Naive thymus-derived CD4-positive, alpha-beta T cell (primary cell): ENCODE results near the gene GABRE. TPM values are rescaled to one million over a fixed set of nuclear protein-coding genes. Genes with fewer than 3 reads are reported as not detected.
A peak's percentile ranks its signal among the peaks of the same experiment; 100 is the strongest.

Source experiments
- ATAC-seq: fragments of 150-1000 bp; cut with Tn5 transposase; 2 replicates; pipeline ENCODE4 v1.10.0; 2021; ENCODE audit warnings: mild to moderate bottlenecking, moderate library complexity
- CTCF ChIA-PET: fragments of 350-600 bp; sonication (Branson Sonifier 250); formaldehyde crosslinking; loops from one replicate; lab custom pipeline; 2021; ENCODE audit warnings: antibody characterized with exemption; lab: Charles Lee
- POLR2A ChIA-PET: fragments of 350-600 bp; sonication (Branson Sonifier 250); formaldehyde crosslinking; loops from one replicate; lab custom pipeline; 2021; ENCODE audit warnings: antibody characterized with exemption, inconsistent platforms; lab: Charles Lee
- DNase-seq, 9 donors: peaks; one replicate each; pipeline versions ENCODE4 v3.0.0 to v3.0.0-alpha.2; 2020 to 2022; ENCODE audit warnings: mixed read lengths in 1 of 9
- H3K27ac ChIP-seq: one replicate; pipeline ENCODE4 v1.7.0; 2013; ENCODE audit warnings: mild to moderate bottlenecking, low read depth, low read length, moderate library complexity
- H3K27me3 ChIP-seq, 2 donors: one replicate each; pipeline ENCODE4 v1.7.0; 2013; ENCODE audit warnings: low read length in 2 of 2, mild to moderate bottlenecking in 2 of 2, moderate library complexity in 2 of 2; ENCODE audit not compliant: control insufficient read depth in 2 of 2, insufficient read depth in 2 of 2
- H3K36me3 ChIP-seq, 3 experiments: 1 replicate in 2 of 3; 2 replicates in 1 of 3; pipeline ENCODE4 v1.7.0; 2013; ENCODE audit warnings: low read length in 3 of 3, mild to moderate bottlenecking in 3 of 3, moderate library complexity in 1 of 3; ENCODE audit not compliant: insufficient read depth in 3 of 3, control insufficient read depth in 2 of 3
- H3K4me1 ChIP-seq, 2 donors: one replicate each; pipeline ENCODE4 v1.7.0; 2013; ENCODE audit warnings: low read length in 2 of 2, mild to moderate bottlenecking in 2 of 2, moderate library complexity in 1 of 2; ENCODE audit not compliant: control insufficient read depth in 2 of 2, insufficient read depth in 2 of 2
- H3K4me3 ChIP-seq: 2 replicates; pipeline ENCODE4 v1.7.0; 2013; ENCODE audit warnings: mild to moderate bottlenecking, low read length
- H3K9me3 ChIP-seq, 3 experiments: 1 replicate in 2 of 3; 2 replicates in 1 of 3; pipeline ENCODE4 v1.7.0; 2013; ENCODE audit warnings: low read length in 3 of 3; ENCODE audit not compliant: control insufficient read depth in 2 of 3
- H3K27ac Mint-ChIP-seq, 9 donors: one replicate each; pipeline ENCODE4 v1.8.0; 2020 to 2022; ENCODE audit warnings: mixed read lengths in 9 of 9, mild to moderate bottlenecking in 8 of 9, moderate library complexity in 5 of 9, inconsistent platforms in 2 of 9
- H3K27me3 Mint-ChIP-seq, 5 donors: one replicate each; pipeline ENCODE4 v1.8.0; 2021 to 2022; ENCODE audit warnings: mixed read lengths in 5 of 5, mild to moderate bottlenecking in 1 of 5
- H3K36me3 Mint-ChIP-seq, 5 donors: one replicate each; pipeline ENCODE4 v1.8.0; 2020 to 2022; ENCODE audit warnings: mixed read lengths in 5 of 5, mild to moderate bottlenecking in 3 of 5, inconsistent platforms in 1 of 5
- H3K4me1 Mint-ChIP-seq, 7 donors: one replicate each; pipeline ENCODE4 v1.8.0; 2020 to 2022; ENCODE audit warnings: mixed read lengths in 7 of 7, mild to moderate bottlenecking in 3 of 7, inconsistent platforms in 1 of 7
- H3K4me3 Mint-ChIP-seq, 10 donors: one replicate each; pipeline ENCODE4 v1.8.0; 2020 to 2022; ENCODE audit warnings: mild to moderate bottlenecking in 10 of 10, mixed read lengths in 10 of 10, moderate library complexity in 6 of 10, inconsistent platforms in 2 of 10
- H3K9me3 Mint-ChIP-seq, 11 donors: one replicate each; pipeline ENCODE4 v1.8.0; 2020 to 2022; ENCODE audit warnings: mixed read lengths in 11 of 11, mild to moderate bottlenecking in 4 of 11, inconsistent platforms in 1 of 11, moderate library complexity in 1 of 11
- intact Hi-C, 2 donors: fragments of 100-400 bp; cut with micrococcal nuclease; formaldehyde crosslinking; loops; one replicate each; pipeline ENCODE4 v1.15.1; 2023
- polyA plus RNA-seq, 2 donors: library from polyadenylated mRNA; unstranded; fragments of 300-500 nt; fragmentation: Illumina TruSeq; gene quantifications; one replicate each; pipeline ENCODE4 v1.2.3, GENCODE V29; 2021
- total RNA-seq, 6 experiments: library from RNA in 5 of 6; stranded (reverse) in 5 of 6; gene quantifications; 1 replicate in 5 of 6; 2 replicates in 1 of 6; pipeline ENCODE4 v1.2.3 and lab custom pipeline; 2021 to 2026

The GABRE gene
- total and polyA plus RNA-seq, 7 experiments from 2014 or later, result not detected

DNA sequence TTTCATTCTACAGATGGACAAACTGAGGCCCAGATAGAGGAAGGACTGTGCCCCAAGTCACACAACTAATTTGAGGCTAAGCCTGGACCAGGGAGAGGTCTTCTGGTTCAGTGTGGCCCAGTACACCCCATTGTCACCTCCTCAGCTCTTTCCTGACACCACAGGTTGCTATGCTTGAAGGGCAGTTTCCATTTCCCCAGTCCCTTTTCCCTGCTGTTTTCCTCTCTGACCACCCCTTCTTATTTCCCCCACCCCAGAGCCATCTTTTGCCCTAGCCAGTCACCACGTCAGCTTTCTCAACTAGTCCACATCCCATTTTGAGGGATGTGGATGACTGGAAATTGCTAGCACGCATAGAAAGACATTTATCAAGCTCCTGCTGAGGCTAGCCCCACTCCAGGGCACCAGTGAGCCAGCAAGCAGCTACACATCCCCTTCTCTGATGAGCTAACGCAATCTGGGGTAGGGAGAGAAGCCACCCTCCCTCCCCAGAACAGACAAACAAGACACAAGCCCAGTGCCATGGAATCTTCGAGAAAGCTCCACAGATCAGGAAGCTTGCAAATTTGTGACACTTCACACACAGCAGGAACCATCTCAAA is 1.3 kb downstream of the GABRE start:
- H3K36me3 Mint-ChIP-seq, result no peaks in the 10 kb centered on the region

DNA sequence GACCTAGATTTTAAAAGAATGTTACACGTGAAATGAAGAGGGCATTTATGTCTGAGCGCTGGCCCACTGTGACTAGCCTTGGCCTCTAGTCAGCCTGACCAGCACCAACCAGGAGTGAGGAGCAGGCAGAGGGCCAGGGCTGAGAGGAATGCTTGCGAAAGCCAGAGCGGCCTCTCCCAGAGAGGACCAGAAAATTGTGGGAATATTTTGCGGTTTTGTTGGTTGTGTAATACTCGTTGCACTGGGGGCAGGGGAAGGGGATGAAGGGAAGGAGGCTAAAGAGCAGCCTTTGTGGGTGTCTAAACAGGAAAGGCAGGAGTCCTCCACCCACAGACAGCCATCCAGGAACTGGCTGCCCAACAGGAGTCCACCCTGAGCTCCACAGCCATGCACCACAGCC is 3.8 kb downstream of the GABRE start:
- H3K27ac Mint-ChIP-seq, result no peak overlapping the region
- CTCF ChIA-PET, result no interaction called here
- POLR2A ChIA-PET, result no interaction called here

More for the DNA sequence above, 1.3 kb downstream of the GABRE start:
- H3K4me3 ChIP-seq, result no peak overlapping the region
- ATAC-seq (no peak), DNase-seq (no peak)
- no peaks in the 10 kb centered on the region for H3K4me1 ChIP-seq
- POLR2A ChIA-PET, result no interaction called here
- H3K27ac Mint-ChIP-seq, result no peak overlapping the region
- no peaks in the 10 kb centered on the region for H3K36me3 ChIP-seq
- H3K9me3 ChIP-seq, result no peaks in the 10 kb centered on the region
- peaks cover 0 to 4% (median 0%) of the 10 kb centered on the region in 7 donors for H3K4me1 Mint-ChIP-seq
- intact Hi-C loops, result no loop called here
- CTCF ChIA-PET, result no interaction called here
- H3K27me3 Mint-ChIP-seq, result peaks cover 16 to 29% (median 20%) of the 10 kb centered on the region in 5 donors
- H3K9me3 Mint-ChIP-seq, result peaks cover 0 to 2% (median 0%) of the 10 kb centered on the region in 11 donors
- peak overlapping the region in 4 of 10 donors; percentile 11 to 51 (median 18) for H3K4me3 Mint-ChIP-seq
- no peaks in the 10 kb centered on the region for H3K27me3 ChIP-seq
- H3K27ac ChIP-seq, result no peak overlapping the region

DNA sequence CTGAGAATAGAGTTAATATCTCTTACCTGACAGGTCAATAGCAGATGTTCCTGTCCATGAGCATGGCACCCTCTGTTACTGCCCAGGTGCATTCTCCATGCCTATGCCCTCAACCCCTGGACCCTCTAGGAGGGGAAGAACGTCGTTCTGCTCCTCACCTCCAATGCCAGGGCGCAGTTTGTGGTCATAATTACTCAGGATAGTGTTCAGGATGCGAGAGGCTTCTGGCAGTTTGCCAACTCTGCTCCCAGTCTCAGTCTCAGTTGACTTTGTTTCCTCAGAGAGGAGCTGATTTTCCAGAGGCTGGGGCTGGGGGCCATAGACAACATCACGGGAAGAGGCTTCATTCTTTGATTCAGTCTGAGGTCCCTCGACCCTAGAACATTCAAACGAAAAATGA is 4.4 kb downstream of the GABRE start:
- H3K36me3 Mint-ChIP-seq, result no peaks in the 10 kb centered on the region
- ChIA-PET POLR2A (no interaction called here), CTCF (no interaction called here)
- Histone ChIP-seq H3K36me3 (no peaks in the 10 kb centered on the region), H3K27ac (no peak overlapping the region), H3K4me3 (no peak overlapping the region), H3K27me3 (no peaks in the 10 kb centered on the region), H3K4me1 (no peaks in the 10 kb centered on the region), H3K9me3 (no peaks in the 10 kb centered on the region)
- H3K27ac Mint-ChIP-seq, result no peak overlapping the region
- no peak for DNase-seq
- no peak for ATAC-seq
- H3K9me3 Mint-ChIP-seq, result peaks cover 0 to 2% (median 0%) of the 10 kb centered on the region in 11 donors
- peaks cover 7 to 14% (median 12%) of the 10 kb centered on the region in 5 donors for H3K27me3 Mint-ChIP-seq
- no peak overlapping the region for H3K4me3 Mint-ChIP-seq
- peaks cover 0 to 4% (median 0%) of the 10 kb centered on the region in 7 donors for H3K4me1 Mint-ChIP-seq
- intact Hi-C loops, result no loop called here

More for the DNA sequence above, 3.8 kb downstream of the GABRE start:
- DNase-seq (no peak), ATAC-seq (no peak)
- Histone ChIP-seq H3K27me3 (no peaks in the 10 kb centered on the region), H3K27ac (no peak overlapping the region), H3K36me3 (no peaks in the 10 kb centered on the region), H3K4me3 (no peak overlapping the region), H3K9me3 (no peaks in the 10 kb centered on the region), H3K4me1 (no peaks in the 10 kb centered on the region)
- peaks cover 0 to 2% (median 0%) of the 10 kb centered on the region in 11 donors for H3K9me3 Mint-ChIP-seq
- intact Hi-C loops, result no loop called here
- peaks cover 12 to 19% (median 17%) of the 10 kb centered on the region in 5 donors for H3K27me3 Mint-ChIP-seq
- no peaks in the 10 kb centered on the region for H3K36me3 Mint-ChIP-seq
- H3K4me1 Mint-ChIP-seq, result peaks cover 0 to 4% (median 0%) of the 10 kb centered on the region in 7 donors
- no peak overlapping the region for H3K4me3 Mint-ChIP-seq

DNA sequence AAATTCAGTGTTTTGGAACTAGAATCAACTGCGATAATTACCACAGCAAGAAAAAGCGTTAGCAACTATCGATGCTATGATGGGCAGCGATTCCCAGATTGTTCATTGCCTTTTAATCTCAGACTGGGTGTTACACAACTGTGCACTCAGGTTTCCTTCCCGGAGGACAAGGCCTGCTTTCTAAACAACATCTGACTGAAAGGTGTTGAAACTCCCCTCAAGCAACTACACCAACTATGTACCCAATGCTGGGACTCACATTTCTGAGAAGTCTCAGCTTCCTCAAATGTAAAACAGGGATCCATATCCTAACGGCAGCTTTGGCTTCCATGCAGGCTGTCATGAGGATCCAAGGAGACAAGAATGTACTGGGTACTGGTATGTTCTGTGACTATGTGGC is 8.2 kb downstream of the GABRE start:
- intact Hi-C loops, result no loop called here
- Mint-ChIP-seq H3K4me1 (no peaks in the 10 kb centered on the region), H3K27ac (no peak overlapping the region), H3K27me3 (no peaks in the 10 kb centered on the region), H3K36me3 (no peaks in the 10 kb centered on the region), H3K9me3 (peaks cover 0 to 2% (median 0%) of the 10 kb centered on the region in 11 donors), H3K4me3 (no peak overlapping the region)
- Histone ChIP-seq H3K27ac (no peak overlapping the region), H3K36me3 (no peaks in the 10 kb centered on the region), H3K4me3 (no peak overlapping the region), H3K9me3 (no peaks in the 10 kb centered on the region), H3K4me1 (no peaks in the 10 kb centered on the region), H3K27me3 (no peaks in the 10 kb centered on the region)
- ChIA-PET CTCF (no interaction called here), POLR2A (no interaction called here)
- no peak for ATAC-seq
- no peak for DNase-seq

DNA sequence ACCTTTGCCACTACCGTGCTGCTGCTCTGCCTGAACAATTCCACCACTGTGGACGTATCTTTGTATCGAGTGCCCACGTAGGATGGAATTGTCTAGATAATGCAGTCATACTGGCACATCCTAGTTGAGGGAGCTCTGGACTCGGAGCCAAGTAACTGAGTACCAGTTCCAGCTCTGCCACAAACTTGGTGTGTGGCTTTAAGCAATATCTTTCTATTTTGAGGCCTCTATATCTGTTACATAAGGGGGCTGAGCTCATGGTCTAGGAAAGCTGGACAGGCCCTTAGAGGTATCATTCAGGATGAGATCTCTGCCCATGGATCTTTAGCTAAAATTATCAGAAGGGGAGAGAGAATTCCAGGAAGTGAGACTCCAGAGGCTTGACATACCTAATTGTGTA is 12.4 kb downstream of the GABRE start:
- CTCF ChIA-PET, result no interaction called here
- Mint-ChIP-seq H3K9me3 (peaks cover 0 to 4% (median 0%) of the 10 kb centered on the region in 11 donors), H3K27me3 (no peaks in the 10 kb centered on the region), H3K4me1 (no peaks in the 10 kb centered on the region), H3K36me3 (no peaks in the 10 kb centered on the region), H3K4me3 (no peak overlapping the region), H3K27ac (no peak overlapping the region)
- Histone ChIP-seq H3K27ac (no peak overlapping the region), H3K36me3 (no peaks in the 10 kb centered on the region), H3K27me3 (no peaks in the 10 kb centered on the region), H3K4me1 (no peaks in the 10 kb centered on the region), H3K4me3 (no peak overlapping the region), H3K9me3 (no peaks in the 10 kb centered on the region)
- intact Hi-C loops, result no loop called here
- no peak for ATAC-seq
- no peak for DNase-seq
- POLR2A ChIA-PET, result no interaction called here

DNA sequence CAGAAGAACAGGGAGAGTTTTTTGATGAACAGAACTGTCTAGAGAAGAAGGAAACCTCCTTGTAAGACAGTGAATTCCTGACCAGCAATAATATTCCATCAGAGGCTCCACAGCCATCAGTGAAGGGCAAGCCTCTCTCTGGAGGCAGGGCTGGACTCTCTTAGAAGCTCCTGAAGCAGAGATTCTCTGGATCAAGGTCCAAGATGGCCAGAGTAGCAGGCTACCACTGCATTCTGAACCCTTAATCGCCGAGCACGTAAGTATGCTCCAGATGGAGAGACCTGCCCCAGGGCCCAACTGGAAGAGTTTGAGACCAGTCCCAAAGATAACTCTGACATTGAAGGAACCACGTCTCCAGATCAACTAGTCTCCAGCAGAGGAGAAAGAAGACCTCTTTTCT is 16.4 kb downstream of the GABRE start:
- H3K4me1 Mint-ChIP-seq, result no peaks in the 10 kb centered on the region
- H3K9me3 Mint-ChIP-seq, result peaks cover 0 to 4% (median 0%) of the 10 kb centered on the region in 11 donors
- H3K27me3 Mint-ChIP-seq, result no peaks in the 10 kb centered on the region
- DNase-seq, result no peak
- no peak overlapping the region for H3K27ac Mint-ChIP-seq
- H3K4me1 ChIP-seq, result no peaks in the 10 kb centered on the region
- ChIA-PET CTCF (no interaction called here), POLR2A (no interaction called here)
- no peaks in the 10 kb centered on the region for H3K9me3 ChIP-seq
- ATAC-seq, result no peak
- intact Hi-C loops, result no loop called here
- H3K4me3 Mint-ChIP-seq, result no peak overlapping the region
- H3K36me3 Mint-ChIP-seq, result no peaks in the 10 kb centered on the region
- H3K27ac ChIP-seq, result no peak overlapping the region
- no peak overlapping the region for H3K4me3 ChIP-seq
- H3K36me3 ChIP-seq, result no peaks in the 10 kb centered on the region
- no peaks in the 10 kb centered on the region for H3K27me3 ChIP-seq

DNA sequence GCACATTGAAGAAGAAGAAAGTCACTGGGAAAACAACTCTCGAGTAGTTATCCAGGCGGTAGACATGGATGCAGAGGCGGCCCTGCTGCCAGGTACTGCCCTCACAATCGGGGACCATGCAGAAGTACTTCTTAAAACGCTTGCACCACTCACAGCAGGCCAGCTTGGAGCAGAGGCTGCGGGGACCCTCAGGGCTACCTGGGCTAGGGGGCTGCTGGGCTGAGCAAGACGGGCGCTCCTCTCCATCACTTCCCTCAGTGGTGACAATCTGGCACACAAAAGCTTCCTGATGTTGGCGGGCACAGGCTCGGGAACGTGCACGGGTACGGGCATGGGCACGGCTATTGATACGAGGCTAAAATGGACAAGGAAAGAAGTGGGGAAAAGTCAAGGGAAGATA is 19.7 kb downstream of the GABRE start:
- Mint-ChIP-seq H3K27ac (no peak overlapping the region), H3K27me3 (peaks cover 0 to 5% (median 0%) of the 10 kb centered on the region in 5 donors), H3K4me3 (no peak overlapping the region), H3K4me1 (no peaks in the 10 kb centered on the region), H3K36me3 (no peaks in the 10 kb centered on the region), H3K9me3 (peaks cover 0 to 4% (median 0%) of the 10 kb centered on the region in 11 donors)
- ChIA-PET CTCF (no interaction called here), POLR2A (no interaction called here)
- Histone ChIP-seq H3K4me1 (no peaks in the 10 kb centered on the region), H3K36me3 (no peaks in the 10 kb centered on the region), H3K9me3 (no peaks in the 10 kb centered on the region), H3K4me3 (no peak overlapping the region), H3K27me3 (no peaks in the 10 kb centered on the region), H3K27ac (no peak overlapping the region)
- ATAC-seq (no peak), DNase-seq (no peak)
- intact Hi-C loops, result no loop called here
